HepG2 (cell line): ENCODE measurements around the gene APCDD1L. TPM values are rescaled to one million over a fixed set of nuclear protein-coding genes. Genes with fewer than 3 reads are reported as not detected.
A peak's percentile ranks its signal among the peaks of the same experiment; 100 is the strongest.

Experiments
- ASH2L ChIP-seq: fragments of 300-600, 200-600 bp; sonication (generic); IDR thresholded peaks from 2 replicates; pipeline ENCODE4 v1.7.0; 2017; ENCODE audit warnings: low read depth, mild to moderate bottlenecking, moderate library complexity, mixed read lengths, low read length; ENCODE audit not compliant: insufficient read length
- RFXAP ChIP-seq: sonication (generic); formaldehyde crosslinking; IDR thresholded peaks from 2 replicates; pipeline ENCODE4 v1.4.0; 2020; ENCODE audit warnings: missing genetic modification reagents, borderline replicate concordance
- SALL2 ChIP-seq: sonication (generic); formaldehyde crosslinking; IDR thresholded peaks from 2 replicates; pipeline ENCODE4 v1.8.1; 2023; ENCODE audit warnings: mild to moderate bottlenecking, missing genetic modification reagents, inconsistent platforms
- STAT5B ChIP-seq: sonication (generic); formaldehyde crosslinking; IDR thresholded peaks from 2 replicates; pipeline ENCODE4 v1.4.0; 2020; ENCODE audit warnings: missing genetic modification reagents
- ZFP90 ChIP-seq: sonication (generic); formaldehyde crosslinking; IDR thresholded peaks from 2 replicates; pipeline ENCODE4 v1.8.0; 2022; ENCODE audit warnings: missing genetic modification reagents, mild to moderate bottlenecking, inconsistent platforms, borderline replicate concordance
- ZIK1 ChIP-seq: sonication (generic); formaldehyde crosslinking; IDR thresholded peaks from 2 replicates; pipeline ENCODE4 v1.5.0; 2020; ENCODE audit warnings: mild to moderate bottlenecking, low read depth, missing genetic modification reagents, borderline replicate concordance
- ZNF260 ChIP-seq: sonication (generic); formaldehyde crosslinking; IDR thresholded peaks from 2 replicates; pipeline ENCODE4 v1.4.0; 2020; ENCODE audit warnings: missing genetic modification reagents, low read depth, mild to moderate bottlenecking, borderline replicate concordance
- ZNF331 ChIP-seq: sonication (generic); formaldehyde crosslinking; IDR thresholded peaks from 2 replicates; pipeline ENCODE4 v1.4.0; 2020; ENCODE audit warnings: missing genetic modification reagents
- ZNF33B ChIP-seq: sonication (generic); formaldehyde crosslinking; IDR thresholded peaks from 2 replicates; pipeline ENCODE4 v1.5.1; 2020; ENCODE audit warnings: mild to moderate bottlenecking, missing genetic modification reagents
- ZNF354B ChIP-seq: sonication (generic); formaldehyde crosslinking; IDR thresholded peaks from 2 replicates; pipeline ENCODE4 v1.8.0; 2022; ENCODE audit warnings: mild to moderate bottlenecking, missing genetic modification reagents
- polyA plus RNA-seq, 8 experiments: library from polyadenylated mRNA; depleted of rRNA in 3 of 8; stranded (reverse) in 7 of 8; unstranded in 1 of 8; fragments of >200 nt; fragmentation: Illumina TruSeq in 4 of 8; extraction: Trizol in 4 of 8; gene quantifications; 2 replicates each; pipeline versions ENCODE4 v1.2.1 to v1.2.3, GENCODE V29; 2011 to 2016; ENCODE audit warnings: low read depth in 4 of 8, missing spikeins in 1 of 8, mixed read lengths in 1 of 8; ENCODE audit not compliant: insufficient read depth in 1 of 8
- total RNA-seq, 5 experiments: library from RNA; depleted of rRNA; stranded (reverse); fragments of >200 nt; fragmentation: Illumina TruSeq; extraction: Trizol; gene quantifications; 2 replicates each; pipeline ENCODE4 v1.2.3, GENCODE V29; 2016; ENCODE audit warnings: low read depth in 1 of 5
- TF ChIP-seq, protein P1 (sequence below): sonication (generic); formaldehyde crosslinking; IDR thresholded peaks from 2 replicates; pipeline ENCODE4 v1.8.1; 2023; ENCODE audit warnings: mild to moderate bottlenecking, missing genetic modification reagents, borderline replicate concordance
- TF ChIP-seq, protein P2 (sequence below): sonication (generic); formaldehyde crosslinking; IDR thresholded peaks from 2 replicates; pipeline ENCODE4 v1.5.0; 2020; ENCODE audit warnings: missing genetic modification reagents
- TF ChIP-seq, protein P3 (sequence below): sonication (generic); formaldehyde crosslinking; IDR thresholded peaks from 2 replicates; pipeline ENCODE4 v1.5.0; 2020; ENCODE audit warnings: missing genetic modification reagents, mild to moderate bottlenecking, borderline replicate concordance
- TF ChIP-seq, protein P4 (sequence below): sonication (generic); formaldehyde crosslinking; IDR thresholded peaks from 2 replicates; pipeline ENCODE4 v1.4.0; 2020; ENCODE audit warnings: low read depth, missing genetic modification reagents
- TF ChIP-seq, protein P5 (sequence below): sonication (generic); formaldehyde crosslinking; IDR thresholded peaks from 2 replicates; pipeline ENCODE4 v1.5.0; 2020; ENCODE audit warnings: mild to moderate bottlenecking, missing genetic modification reagents, moderate library complexity
- TF ChIP-seq, protein P6 (sequence below): IDR thresholded peaks from 2 replicates; pipeline ENCODE4 v1.4.0; 2020; ENCODE audit warnings: mild to moderate bottlenecking, missing genetic modification reagents

APCDD1L gene
- total and polyA plus RNA-seq, 2 of the 13 experiments (the other 11 are each of a cell fraction or from before 2014, with no cell fraction given), result not detected

DNA sequence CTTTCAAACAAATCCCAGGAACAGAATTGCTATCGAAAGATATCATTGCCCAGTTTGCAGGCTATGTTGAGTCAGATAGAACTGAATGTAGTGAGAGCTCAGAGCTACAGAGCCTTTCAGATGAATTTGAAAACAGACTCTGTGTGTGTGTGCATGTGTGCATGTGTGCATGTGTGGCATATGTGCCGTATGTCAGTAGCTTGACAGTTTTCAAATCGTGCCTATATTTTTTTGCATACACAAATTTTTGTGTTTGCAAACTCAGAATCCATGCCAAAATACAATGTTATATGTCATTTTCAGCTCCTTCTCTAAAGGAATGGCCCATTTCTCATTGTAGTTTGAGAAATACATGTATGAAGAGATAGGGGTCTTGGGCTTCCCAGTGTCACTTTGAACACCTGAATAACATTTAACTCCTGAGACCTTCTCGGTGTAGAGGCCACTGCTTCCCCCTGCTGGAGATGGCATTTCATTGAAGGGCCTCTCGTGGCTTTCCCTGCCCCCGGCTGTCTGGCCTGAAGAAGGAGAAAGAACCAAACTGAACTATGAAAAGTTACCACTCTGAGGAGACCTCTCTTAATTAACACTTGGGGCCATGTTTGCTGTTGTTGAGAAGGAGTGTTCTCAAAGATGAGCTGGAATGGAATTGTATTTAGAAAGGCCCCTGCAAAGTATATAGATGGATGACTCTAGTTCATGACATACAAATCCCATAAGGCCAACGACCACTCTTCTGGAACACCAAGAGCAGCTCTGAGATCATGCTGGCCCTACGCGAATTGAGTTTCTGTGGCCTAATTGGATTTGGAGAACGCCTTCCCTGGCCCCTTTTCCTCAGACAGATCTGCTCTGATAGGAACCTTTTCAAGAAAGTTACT is 67.4 kb downstream of the APCDD1L start (continued):
- TF ChIP-seq, protein P1, sequence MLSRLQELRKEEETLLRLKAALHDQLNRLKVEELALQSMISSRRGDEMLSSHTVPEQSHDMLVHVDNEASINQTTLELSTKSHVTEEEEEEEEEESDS, result no peak
- no peak for TF ChIP-seq ZNF354B (CRISPR knock-in tag)
- TF ChIP-seq RFXAP (CRISPR knock-in tag), result no peak
- TF ChIP-seq, protein P2, sequence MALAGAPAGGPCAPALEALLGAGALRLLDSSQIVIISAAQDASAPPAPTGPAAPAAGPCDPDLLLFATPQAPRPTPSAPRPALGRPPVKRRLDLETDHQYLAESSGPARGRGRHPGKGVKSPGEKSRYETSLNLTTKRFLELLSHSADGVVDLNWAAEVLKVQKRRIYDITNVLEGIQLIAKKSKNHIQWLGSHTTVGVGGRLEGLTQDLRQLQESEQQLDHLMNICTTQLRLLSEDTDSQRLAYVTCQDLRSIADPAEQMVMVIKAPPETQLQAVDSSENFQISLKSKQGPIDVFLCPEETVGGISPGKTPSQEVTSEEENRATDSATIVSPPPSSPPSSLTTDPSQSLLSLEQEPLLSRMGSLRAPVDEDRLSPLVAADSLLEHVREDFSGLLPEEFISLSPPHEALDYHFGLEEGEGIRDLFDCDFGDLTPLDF (CRISPR knock-in tag), result 0 out of 2 replicates have a peak, but pooled peaks have one; percentile 28
- peak; percentile 47; the same call in 1 of the 2 replicates for TF ChIP-seq ZNF331 (CRISPR knock-in tag)
- no peak for TF ChIP-seq ZFP90 (CRISPR knock-in tag)
- TF ChIP-seq ZIK1 (CRISPR knock-in tag), result no peak
- TF ChIP-seq, protein P3, sequence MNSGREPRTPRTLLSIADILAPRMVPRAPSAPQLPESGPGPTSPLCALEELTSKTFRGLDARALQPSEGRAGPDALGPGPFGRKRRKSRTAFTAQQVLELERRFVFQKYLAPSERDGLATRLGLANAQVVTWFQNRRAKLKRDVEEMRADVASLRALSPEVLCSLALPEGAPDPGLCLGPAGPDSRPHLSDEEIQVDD (CRISPR knock-in tag), result no peak
- TF ChIP-seq SALL2 (CRISPR knock-in tag), result peak; percentile 58; the same call in 1 of the 2 replicates
- TF ChIP-seq, protein P4, sequence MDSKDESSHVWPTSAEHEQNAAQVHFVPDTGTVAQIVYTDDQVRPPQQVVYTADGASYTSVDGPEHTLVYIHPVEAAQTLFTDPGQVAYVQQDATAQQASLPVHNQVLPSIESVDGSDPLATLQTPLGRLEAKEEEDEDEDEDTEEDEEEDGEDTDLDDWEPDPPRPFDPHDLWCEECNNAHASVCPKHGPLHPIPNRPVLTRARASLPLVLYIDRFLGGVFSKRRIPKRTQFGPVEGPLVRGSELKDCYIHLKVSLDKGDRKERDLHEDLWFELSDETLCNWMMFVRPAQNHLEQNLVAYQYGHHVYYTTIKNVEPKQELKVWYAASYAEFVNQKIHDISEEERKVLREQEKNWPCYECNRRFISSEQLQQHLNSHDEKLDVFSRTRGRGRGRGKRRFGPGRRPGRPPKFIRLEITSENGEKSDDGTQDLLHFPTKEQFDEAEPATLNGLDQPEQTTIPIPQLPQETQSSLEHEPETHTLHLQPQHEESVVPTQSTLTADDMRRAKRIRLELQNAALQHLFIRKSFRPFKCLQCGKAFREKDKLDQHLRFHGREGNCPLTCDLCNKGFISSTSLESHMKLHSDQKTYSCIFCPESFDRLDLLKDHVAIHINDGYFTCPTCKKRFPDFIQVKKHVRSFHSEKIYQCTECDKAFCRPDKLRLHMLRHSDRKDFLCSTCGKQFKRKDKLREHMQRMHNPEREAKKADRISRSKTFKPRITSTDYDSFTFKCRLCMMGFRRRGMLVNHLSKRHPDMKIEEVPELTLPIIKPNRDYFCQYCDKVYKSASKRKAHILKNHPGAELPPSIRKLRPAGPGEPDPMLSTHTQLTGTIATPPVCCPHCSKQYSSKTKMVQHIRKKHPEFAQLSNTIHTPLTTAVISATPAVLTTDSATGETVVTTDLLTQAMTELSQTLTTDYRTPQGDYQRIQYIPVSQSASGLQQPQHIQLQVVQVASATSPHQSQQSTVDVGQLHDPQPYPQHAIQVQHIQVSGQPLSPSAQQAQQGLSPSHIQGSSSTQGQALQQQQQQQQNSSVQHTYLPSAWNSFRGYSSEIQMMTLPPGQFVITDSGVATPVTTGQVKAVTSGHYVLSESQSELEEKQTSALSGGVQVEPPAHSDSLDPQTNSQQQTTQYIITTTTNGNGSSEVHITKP (CRISPR knock-in tag), result no peak
- no peak for TF ChIP-seq ZNF260 (CRISPR knock-in tag)
- TF ChIP-seq ZNF33B (CRISPR knock-in tag), result no peak
- TF ChIP-seq, protein P5, sequence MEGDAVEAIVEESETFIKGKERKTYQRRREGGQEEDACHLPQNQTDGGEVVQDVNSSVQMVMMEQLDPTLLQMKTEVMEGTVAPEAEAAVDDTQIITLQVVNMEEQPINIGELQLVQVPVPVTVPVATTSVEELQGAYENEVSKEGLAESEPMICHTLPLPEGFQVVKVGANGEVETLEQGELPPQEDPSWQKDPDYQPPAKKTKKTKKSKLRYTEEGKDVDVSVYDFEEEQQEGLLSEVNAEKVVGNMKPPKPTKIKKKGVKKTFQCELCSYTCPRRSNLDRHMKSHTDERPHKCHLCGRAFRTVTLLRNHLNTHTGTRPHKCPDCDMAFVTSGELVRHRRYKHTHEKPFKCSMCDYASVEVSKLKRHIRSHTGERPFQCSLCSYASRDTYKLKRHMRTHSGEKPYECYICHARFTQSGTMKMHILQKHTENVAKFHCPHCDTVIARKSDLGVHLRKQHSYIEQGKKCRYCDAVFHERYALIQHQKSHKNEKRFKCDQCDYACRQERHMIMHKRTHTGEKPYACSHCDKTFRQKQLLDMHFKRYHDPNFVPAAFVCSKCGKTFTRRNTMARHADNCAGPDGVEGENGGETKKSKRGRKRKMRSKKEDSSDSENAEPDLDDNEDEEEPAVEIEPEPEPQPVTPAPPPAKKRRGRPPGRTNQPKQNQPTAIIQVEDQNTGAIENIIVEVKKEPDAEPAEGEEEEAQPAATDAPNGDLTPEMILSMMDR (CRISPR knock-in tag), result peak; percentile 88
- no peak for TF ChIP-seq STAT5B (CRISPR knock-in tag)
- TF ChIP-seq, protein P6, sequence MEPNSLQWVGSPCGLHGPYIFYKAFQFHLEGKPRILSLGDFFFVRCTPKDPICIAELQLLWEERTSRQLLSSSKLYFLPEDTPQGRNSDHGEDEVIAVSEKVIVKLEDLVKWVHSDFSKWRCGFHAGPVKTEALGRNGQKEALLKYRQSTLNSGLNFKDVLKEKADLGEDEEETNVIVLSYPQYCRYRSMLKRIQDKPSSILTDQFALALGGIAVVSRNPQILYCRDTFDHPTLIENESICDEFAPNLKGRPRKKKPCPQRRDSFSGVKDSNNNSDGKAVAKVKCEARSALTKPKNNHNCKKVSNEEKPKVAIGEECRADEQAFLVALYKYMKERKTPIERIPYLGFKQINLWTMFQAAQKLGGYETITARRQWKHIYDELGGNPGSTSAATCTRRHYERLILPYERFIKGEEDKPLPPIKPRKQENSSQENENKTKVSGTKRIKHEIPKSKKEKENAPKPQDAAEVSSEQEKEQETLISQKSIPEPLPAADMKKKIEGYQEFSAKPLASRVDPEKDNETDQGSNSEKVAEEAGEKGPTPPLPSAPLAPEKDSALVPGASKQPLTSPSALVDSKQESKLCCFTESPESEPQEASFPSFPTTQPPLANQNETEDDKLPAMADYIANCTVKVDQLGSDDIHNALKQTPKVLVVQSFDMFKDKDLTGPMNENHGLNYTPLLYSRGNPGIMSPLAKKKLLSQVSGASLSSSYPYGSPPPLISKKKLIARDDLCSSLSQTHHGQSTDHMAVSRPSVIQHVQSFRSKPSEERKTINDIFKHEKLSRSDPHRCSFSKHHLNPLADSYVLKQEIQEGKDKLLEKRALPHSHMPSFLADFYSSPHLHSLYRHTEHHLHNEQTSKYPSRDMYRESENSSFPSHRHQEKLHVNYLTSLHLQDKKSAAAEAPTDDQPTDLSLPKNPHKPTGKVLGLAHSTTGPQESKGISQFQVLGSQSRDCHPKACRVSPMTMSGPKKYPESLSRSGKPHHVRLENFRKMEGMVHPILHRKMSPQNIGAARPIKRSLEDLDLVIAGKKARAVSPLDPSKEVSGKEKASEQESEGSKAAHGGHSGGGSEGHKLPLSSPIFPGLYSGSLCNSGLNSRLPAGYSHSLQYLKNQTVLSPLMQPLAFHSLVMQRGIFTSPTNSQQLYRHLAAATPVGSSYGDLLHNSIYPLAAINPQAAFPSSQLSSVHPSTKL (CRISPR knock-in tag), result peak; percentile 40; the same call in 1 of the 2 replicates
- TF ChIP-seq ASH2L, result peak; percentile 50
